Mucosa of stomach (tissue), 1 donor: ENCODE results near the gene CCDC174.

ENCODE experiments used
- H3K27me3 ChIP-seq: one replicate; pipeline ENCODE4 v1.7.0; 2013; ENCODE audit warnings: mild to moderate bottlenecking, low read length; ENCODE audit not compliant: control insufficient read depth, insufficient read depth
- H3K36me3 ChIP-seq: one replicate; pipeline ENCODE4 v1.7.0; 2013; ENCODE audit warnings: low read length; ENCODE audit not compliant: control insufficient read depth, insufficient read depth
- H3K4me1 ChIP-seq: one replicate; pipeline ENCODE4 v1.7.0; 2013; ENCODE audit warnings: mild to moderate bottlenecking, low read length; ENCODE audit not compliant: control insufficient read depth, insufficient read depth
- H3K4me3 ChIP-seq: one replicate; pipeline ENCODE4 v1.7.0; 2013; ENCODE audit warnings: low read length
- H3K9ac ChIP-seq: one replicate; pipeline ENCODE4 v1.7.0; 2013; ENCODE audit warnings: mild to moderate bottlenecking, low read length, moderate library complexity
- H3K9me3 ChIP-seq: one replicate; pipeline ENCODE4 v1.7.0; 2013; ENCODE audit warnings: mild to moderate bottlenecking, low read length, moderate library complexity; ENCODE audit not compliant: control insufficient read depth
- donor health status: Pancreatic carcinoma.

CCDC174 gene

DNA sequence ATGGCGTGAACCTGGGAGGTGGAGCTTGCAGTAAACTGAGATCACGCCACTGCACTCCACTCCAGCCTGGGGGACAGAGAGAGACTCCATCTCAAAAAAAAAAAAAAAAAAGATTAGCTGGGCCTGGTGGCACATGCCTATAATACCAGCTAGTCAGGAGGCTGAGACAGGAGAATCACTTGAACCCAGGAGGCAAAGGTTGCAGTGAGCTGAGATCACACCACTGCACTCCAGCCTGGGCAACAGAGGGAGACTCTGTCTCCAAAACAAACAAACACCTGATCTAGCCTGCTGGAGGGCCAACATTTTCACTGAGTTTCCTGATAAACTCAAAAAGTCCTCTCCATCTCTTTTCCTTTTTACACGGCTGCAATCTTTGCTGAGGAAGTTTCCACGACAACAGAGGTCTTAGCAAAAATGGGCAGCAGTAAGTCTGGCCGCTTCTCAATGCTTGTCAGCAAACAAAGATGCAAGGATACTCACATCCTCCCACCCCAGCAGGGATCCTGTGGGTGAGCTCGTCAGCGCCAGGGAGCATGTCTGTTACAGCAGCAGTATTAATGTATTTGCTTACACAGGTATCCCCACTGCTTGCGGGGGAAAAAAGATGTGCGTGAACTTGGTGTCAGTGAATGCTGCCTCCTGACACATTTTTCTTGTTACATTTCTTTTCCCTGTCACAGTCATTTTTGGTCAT, 21.0 kb upstream of the CCDC174 start:
- Histone ChIP-seq H3K9me3 (no peaks in the 10 kb centered on the region), H3K36me3 (no peaks in the 10 kb centered on the region), H3K4me1 (peaks cover 10% of the 10 kb centered on the region), H3K4me3 (no peak overlapping the region), H3K27me3 (no peaks in the 10 kb centered on the region), H3K9ac (no peak overlapping the region)

DNA sequence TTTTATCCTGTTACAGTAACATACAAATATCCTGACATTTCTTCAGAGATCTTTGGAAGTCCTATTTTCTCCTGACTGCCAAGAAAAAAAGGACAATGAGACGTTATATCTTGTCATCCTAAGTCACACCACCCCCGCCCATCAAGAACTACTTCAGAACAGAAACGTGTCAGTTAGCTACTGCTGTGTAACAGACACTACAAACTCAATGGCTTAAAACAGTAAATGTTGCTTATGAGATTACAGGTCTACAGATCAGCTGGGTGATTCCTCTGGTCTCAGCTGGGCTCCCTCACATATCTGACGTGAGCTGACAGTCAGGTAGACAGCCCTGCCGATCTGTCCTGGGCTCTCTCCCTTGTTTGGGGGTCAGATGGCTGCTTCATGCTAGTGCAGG, 20.5 kb upstream of the CCDC174 start:
- Histone ChIP-seq H3K27me3 (peaks cover 3% of the 10 kb centered on the region), H3K4me3 (no peak overlapping the region), H3K36me3 (no peaks in the 10 kb centered on the region), H3K9me3 (no peaks in the 10 kb centered on the region), H3K9ac (no peak overlapping the region), H3K4me1 (peaks cover 10% of the 10 kb centered on the region)

DNA sequence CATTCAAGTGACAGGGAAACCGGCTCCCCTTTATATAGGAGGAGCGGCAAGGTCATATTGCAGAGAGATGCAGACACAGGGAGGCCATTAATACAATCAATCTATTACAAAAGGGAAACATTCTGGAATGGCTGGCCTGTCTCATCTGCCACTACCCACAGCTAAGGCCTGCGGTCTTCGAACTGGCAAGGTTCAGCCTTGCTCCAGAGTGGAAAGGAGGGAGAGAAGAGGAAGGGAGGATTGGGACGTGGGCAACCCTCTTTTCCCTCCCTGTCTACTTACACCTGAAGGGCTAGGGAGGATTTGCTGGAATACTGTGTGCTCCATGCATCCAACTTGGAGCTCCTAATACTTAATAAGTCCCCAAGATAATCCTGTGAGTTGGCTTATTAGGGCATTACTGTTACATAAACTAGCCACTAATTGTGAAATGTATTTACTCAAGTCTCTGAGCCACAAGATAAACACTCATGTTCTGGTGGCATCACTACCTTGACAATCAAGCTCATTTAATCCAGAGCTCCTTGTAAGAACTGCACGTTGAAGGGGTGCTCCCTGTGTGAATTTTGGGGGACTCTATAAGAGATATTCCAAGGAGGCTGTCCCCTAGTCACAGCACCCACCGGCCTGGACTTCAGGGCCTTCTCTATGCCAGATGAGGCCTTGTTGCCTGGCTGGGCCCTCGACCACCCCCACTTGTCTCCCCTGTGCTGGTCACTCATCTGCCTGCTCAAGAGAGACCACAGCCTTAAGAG, 19.7 kb upstream of the CCDC174 start:
- peaks cover 10% of the 10 kb centered on the region for H3K4me1 ChIP-seq
- H3K4me3 ChIP-seq = no peak overlapping the region
- H3K9ac ChIP-seq = no peak overlapping the region
- no peaks in the 10 kb centered on the region for H3K9me3 ChIP-seq
- H3K36me3 ChIP-seq = no peaks in the 10 kb centered on the region
- peaks cover 11% of the 10 kb centered on the region for H3K27me3 ChIP-seq

DNA sequence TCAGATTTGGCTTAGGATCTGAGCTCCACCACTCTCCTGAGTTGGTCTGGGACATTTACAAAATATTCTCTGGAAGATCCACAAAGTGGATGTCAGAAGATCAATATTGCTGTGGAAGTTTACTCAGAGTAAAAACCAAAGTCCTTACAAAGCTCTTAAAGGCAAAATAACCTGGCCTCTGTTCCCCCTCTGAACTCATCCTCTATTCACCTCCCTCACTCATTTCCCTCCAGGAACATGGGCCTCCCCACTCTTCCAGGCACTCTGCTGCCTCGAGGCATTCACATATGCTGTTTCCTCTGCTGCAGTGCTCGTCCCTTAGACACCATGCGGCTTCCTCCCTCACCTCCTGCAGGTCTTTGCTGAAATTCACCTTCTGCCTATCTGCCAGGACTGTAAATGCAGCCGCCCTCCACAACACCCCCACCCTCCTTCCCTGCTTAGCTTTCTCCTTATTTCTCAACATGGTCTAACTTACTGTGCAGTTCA, 19.1 kb upstream of the CCDC174 start:
- peaks cover 10% of the 10 kb centered on the region for H3K4me1 ChIP-seq
- H3K27me3 ChIP-seq = peaks cover 13% of the 10 kb centered on the region
- no peak overlapping the region for H3K9ac ChIP-seq
- no peak overlapping the region for H3K4me3 ChIP-seq
- no peaks in the 10 kb centered on the region for H3K9me3 ChIP-seq
- no peaks in the 10 kb centered on the region for H3K36me3 ChIP-seq

DNA sequence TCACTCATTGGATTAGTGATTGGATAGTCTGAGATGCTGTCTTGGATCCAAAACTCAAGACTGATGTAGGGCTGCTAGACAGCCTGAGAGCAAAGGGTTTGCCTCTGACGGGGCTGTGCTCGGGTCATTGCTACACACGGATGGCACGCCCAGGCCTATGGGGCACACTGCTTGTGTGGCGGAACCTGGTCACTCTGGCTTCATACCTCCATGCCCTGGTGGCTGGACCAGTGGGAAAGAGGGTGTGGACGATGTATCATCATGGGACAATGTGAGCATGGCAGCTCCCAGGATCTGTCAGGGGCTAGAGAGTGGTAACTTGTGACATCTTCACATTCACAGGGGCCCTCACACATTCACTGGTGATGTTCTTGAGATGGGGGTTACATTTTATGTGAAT, 18.1 kb upstream of the CCDC174 start:
- H3K36me3 ChIP-seq = no peaks in the 10 kb centered on the region
- peaks cover 10% of the 10 kb centered on the region for H3K4me1 ChIP-seq
- peaks cover 13% of the 10 kb centered on the region for H3K27me3 ChIP-seq
- no peak overlapping the region for H3K9ac ChIP-seq
- H3K9me3 ChIP-seq = no peaks in the 10 kb centered on the region
- H3K4me3 ChIP-seq = no peak overlapping the region

DNA sequence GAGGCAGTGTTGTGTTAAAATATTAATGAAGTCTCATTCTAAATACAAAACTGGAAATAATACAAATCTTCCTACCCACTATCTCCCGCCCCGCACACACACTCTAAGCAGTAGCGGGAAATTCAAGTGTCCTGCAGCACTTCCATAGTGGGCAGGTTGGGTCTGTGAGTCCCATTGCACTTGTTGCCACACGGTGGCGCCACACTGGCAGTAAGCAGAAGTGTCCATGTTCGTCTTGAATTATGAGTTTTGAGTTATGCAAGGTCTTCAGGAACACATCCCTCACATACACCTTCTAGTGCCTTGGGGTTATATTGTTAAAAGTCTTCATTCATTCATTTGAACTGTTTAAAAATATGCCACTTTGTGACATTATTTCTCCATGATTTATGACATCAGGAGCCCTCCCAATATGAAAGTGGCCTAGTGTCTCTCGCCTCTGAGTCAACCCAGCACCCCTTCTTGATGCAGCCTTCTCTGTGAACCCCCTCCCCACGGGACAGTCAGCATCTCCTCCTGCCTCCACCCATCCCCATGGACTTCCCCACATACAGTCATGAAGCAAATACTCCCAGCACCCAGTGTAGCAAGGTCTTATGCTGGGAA, 17.6 kb upstream of the CCDC174 start:
- no peak overlapping the region for H3K4me3 ChIP-seq
- no peaks in the 10 kb centered on the region for H3K36me3 ChIP-seq
- peaks cover 10% of the 10 kb centered on the region for H3K4me1 ChIP-seq
- H3K27me3 ChIP-seq = peaks cover 16% of the 10 kb centered on the region
- H3K9me3 ChIP-seq = no peaks in the 10 kb centered on the region
- H3K9ac ChIP-seq = no peak overlapping the region

DNA sequence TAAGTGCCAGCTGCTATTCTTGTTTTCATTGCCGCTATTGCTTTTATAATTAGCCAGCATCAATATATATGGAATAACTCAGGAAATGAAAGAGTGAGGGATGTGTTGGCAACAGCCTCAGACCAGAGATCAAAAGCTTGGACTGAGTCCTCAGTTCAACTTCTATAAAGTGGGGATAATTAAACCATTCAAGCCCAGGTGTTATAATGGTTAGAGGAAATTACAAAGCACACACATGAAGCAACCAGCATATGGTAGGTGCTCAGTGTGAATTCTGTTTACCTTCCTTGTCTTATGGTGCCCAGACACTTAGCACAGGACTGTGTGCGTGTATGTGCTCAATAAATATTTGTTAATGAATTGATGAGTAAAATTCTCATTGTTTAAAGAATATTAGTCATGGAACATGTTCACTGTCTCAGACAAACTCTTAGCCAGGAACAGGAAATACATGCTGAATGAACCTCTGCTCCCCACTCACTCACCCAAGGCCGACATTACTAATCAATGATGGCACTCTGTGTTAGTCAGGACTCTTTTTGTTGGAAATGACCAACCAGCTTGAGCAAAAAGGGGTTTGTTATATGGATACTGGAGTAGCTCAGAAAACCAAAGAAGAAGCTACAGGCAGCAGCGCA, 16.7 kb upstream of the CCDC174 start:
- Histone ChIP-seq H3K9me3 (no peaks in the 10 kb centered on the region), H3K36me3 (no peaks in the 10 kb centered on the region), H3K27me3 (peaks cover 17% of the 10 kb centered on the region), H3K4me3 (no peak overlapping the region), H3K4me1 (peaks cover 11% of the 10 kb centered on the region), H3K9ac (no peak overlapping the region)

DNA sequence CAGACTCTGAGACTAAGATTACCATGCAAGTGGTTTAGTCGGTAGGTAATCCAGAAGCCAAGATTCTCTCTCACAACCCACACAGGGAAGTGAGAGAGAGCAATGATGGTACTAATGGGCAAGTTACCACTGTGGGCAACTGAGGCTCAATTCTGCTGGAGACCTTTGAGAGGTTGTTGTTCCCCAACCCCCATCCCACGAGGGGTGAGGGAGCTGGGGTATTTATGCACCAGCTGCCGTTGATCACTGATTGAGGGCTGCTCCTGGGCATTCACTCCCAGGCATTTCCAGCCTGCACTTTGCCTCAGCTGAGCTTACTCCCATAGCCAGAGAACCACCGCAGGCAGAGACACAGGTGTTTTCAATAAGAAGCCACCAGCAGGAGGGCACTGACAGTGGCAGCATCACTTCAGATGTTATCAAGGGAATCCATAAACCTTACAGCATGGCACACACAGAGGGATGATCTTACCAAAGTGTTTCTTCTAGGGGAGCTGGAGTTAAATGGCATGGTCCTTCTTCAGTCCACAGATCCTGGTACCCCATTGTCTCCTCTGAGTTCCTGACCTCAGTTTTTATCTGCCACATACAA, 15.0 kb upstream of the CCDC174 start:
- Histone ChIP-seq H3K9me3 (no peaks in the 10 kb centered on the region), H3K27me3 (peaks cover 32% of the 10 kb centered on the region), H3K36me3 (no peaks in the 10 kb centered on the region), H3K4me3 (no peak overlapping the region), H3K9ac (no peak overlapping the region), H3K4me1 (peaks cover 17% of the 10 kb centered on the region)

DNA sequence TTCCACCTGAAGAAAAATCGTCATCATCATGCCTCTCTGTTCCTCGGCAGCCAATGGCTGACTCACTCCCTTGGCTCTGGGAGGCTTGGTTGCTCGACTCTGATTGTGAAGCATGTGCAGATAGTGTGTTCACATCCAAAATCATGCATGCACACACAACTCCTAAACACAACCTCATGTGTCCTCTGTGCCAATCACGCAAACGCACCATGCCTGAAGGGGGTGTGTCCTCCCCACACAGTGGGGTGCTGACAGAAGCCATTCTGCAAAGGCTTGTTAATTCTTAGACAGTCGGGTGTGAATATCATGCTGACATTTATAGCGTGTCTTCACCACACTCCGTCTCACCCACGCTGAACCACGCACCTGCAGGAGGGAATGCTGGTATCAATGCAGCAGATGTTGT, 11.4 kb upstream of the CCDC174 start:
- H3K4me3 ChIP-seq = no peak overlapping the region

DNA sequence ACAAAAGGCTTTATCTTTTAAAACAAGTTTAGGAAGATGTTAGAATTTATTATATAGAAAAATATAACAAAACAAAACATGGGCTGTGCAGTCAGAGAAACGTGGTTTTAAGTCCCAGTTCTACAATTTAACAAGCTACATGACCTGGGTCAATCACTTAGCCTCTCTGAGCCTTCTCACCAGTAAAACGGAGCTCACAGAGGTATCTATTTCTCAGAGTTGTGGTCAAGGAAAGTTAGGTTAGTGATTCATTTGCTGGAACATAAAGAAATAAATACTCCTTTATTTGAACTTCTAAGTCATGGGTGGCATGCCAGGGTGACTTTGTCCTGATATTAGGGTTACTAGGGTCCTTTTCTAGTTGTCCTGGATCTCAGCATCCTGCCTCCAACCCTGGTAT, 10.8 kb upstream of the CCDC174 start:
- Histone ChIP-seq H3K4me3 (no peak overlapping the region), H3K36me3 (no peaks in the 10 kb centered on the region), H3K27me3 (peaks cover 43% of the 10 kb centered on the region)

More for the DNA sequence above, 11.4 kb upstream of the CCDC174 start:
- no peaks in the 10 kb centered on the region for H3K9me3 ChIP-seq
- peaks cover 7% of the 10 kb centered on the region for H3K4me1 ChIP-seq
- no peaks in the 10 kb centered on the region for H3K36me3 ChIP-seq
- H3K9ac ChIP-seq = no peak overlapping the region
- peaks cover 43% of the 10 kb centered on the region for H3K27me3 ChIP-seq

DNA sequence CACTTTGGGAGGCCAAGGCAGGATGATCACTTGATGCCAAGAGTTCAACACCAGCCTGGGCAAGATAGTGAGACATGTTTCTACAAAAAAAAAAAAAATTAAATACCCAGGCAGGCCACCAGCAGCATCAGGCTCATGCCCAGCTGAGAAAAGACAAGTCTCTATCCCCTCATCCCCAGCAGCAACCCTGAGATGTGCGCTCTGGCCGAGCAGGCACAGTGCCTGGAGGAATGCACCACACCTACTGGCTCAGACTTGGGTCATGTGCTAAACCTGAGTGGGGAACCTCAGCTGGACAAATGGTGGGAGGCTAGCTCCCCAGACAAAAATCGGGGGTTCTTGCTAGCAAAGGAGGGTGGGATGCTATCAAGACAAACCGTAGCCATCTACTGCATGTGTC, 10.2 kb upstream of the CCDC174 start:
- Histone ChIP-seq H3K9me3 (no peaks in the 10 kb centered on the region), H3K27me3 (peaks cover 37% of the 10 kb centered on the region)

More for the DNA sequence above, 10.8 kb upstream of the CCDC174 start:
- Histone ChIP-seq H3K4me1 (peaks cover 7% of the 10 kb centered on the region), H3K9ac (no peak overlapping the region), H3K9me3 (no peaks in the 10 kb centered on the region)

More for the DNA sequence above, 10.2 kb upstream of the CCDC174 start:
- H3K9ac ChIP-seq = no peak overlapping the region
- no peak overlapping the region for H3K4me3 ChIP-seq
- no peaks in the 10 kb centered on the region for H3K36me3 ChIP-seq
- H3K4me1 ChIP-seq = peaks cover 7% of the 10 kb centered on the region
